ENCODE results near the gene MRPS7.

Gene MRPS7

DNA sequence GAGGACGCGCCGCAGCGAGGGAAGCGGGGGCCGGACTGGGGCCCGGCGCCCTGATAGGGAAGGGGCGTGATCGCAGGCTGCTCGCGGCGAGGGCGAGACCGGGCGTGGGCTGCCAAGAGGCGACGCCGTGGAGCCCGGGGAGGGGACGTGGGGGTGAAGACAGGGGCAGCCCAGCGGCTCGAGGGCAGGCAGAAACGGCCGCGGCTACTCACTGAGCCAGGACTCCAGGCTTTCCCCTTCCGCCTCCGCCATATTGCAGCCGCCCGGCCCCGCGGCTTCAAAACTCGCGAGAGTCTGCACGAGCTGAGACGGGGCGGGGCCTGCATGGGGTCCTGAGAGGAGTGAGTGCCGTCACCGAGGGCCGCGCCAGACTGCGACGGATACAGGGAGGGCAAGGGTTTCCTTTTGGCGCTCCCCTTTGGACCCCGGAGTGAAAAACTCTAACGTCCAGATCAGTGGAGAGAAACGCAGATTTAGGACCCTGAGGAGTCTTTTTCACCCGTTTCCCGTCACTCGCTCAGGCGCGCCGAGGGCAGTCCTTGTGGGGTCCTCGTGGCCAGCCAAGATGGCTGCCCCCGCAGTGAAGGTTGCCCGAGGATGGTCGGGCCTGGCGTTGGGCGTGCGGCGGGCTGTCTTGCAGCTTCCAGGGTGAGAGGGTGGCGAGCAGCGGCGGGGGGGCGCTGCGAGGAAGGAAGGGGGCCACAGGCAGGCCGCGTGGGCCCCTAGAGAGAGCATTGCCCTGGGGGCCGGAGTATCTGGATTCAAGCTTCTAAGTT lies at the start of gene MRPS7, which contains the start of gene GGA3:
TSS of gene MRPS7 (plus strand) at position 544 of the 776 bp plus-strand sequence. CDS start at position 566, 22 bp downstream.
TSS of gene GGA3 (minus strand) at position 271 of the 776 bp plus-strand sequence. CDS start at position 252, 19 bp downstream.
- peak; percentile 97 for DNase-seq

DNA sequence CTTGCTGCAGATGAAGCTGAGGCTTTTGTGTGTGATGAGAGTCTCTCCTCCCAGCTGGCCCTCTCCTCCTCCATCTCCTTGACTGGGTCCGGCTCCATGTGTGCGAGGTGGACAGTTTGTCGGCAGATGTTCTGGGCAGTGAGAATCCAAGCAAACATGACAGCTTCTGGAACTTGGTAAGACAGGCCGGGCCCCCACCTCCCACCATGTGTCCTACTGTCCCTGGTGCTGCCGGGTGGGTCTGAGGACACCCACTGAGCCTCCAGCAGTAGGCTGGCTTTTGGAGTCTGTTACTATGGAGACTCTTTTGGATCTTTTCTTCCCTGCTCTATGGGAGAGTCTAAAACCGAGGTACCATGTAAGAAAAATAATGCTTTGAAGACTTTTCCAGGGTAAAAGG lies 43.5 kb upstream of the MRPS7 start:
- no peak for DNase-seq

DNA sequence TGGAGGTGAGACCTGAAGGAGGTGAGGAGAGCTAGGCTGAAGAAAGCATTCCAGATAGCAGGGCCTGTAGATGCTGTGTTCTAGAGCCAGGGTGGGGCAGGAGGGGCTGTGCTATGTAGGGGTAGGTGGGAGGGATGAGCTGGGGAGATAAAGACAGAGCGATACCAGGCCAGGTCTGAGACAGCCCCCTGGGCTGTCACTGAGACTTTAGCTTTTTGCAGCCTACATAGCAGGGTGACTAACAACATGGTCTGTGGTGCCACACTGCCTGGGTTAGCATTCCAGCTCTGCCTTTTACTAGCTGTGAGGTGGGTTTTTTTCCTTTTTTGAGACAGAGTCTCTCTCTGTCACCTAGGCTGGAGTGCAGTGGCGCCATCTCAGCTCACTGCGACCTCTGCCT lies 41.9 kb upstream of the MRPS7 start:
- DNase-seq, result no peak

DNA sequence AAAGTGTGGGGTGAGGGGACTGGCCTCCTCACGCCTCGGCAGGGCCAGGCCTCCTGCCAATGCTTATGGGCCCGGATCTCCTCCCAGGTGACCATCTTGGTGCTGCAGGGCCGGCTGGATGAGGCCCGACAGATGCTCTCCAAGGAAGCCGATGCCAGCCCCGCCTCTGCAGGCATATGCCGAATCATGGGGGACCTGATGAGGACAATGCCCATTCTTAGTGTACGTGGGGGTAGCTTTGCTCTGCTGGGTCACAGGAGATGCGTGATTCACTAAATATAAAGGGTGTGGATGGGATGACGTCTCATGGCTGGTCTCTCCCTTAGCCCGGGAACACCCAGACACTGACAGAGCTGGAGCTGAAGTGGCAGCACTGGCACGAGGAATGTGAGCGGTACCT lies 36.7 kb upstream of the MRPS7 start:
- no peak for DNase-seq

DNA sequence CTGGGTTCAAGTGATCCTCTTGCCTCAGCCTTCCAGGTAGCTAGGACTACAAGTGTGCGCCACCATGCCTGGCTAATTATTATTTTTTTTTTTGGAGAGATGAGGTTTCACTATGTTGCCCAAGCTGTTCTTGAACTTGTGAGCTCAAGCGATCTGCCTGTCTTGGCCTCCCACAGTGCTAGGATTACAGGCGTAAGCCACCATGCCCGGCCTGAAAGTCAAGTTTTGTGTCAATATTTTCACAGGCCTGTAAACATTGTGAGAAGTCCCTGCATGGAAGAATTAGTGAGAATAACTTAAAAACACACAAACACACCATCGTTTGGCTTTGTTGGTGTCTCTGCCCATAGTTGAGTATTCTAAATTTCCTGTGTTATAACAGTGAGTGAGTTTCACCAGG lies 34.0 kb upstream of the MRPS7 start:
- no peak for DNase-seq

DNA sequence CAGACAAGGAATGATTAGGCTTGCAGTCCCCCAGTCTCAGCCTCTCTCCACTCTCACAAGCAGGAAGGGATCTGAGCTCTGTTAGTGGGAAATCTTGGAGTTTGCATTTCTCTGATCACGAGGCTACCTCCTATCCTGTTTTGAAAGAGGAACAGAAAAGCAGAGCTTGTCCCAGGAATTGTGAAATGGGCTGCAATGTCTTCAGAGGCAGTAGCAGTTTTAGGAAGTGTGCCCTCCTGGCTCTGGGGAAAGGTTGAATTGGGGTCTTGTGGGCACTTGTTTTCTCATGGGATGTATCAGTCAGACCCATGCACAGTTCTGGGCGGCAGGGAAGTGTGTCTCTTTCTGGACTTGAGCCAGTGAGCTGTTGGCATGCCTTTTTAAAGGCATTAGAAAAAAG lies 33.4 kb upstream of the MRPS7 start:
- DNase-seq, result no peak

DNA sequence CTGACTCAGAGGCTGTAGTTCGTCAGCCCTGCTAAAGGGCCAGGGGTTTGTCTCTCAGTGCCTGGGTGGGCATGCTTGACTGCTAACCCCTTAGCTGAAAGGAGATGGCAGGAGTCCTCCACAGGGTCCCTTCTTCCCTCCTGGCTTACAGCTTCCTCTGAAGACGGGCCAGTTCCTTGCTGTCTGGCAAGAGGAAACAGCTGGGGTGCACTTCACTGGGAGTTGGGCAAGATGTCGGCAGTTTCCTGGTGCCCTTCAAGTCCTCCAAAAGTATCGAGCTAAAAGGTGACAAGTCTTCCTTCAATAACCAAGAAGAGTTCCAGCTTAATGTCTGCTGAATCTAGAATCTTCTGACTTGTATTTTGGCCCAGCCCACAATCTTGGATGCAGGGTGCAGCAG lies 32.8 kb upstream of the MRPS7 start:
- no peak for DNase-seq

DNA sequence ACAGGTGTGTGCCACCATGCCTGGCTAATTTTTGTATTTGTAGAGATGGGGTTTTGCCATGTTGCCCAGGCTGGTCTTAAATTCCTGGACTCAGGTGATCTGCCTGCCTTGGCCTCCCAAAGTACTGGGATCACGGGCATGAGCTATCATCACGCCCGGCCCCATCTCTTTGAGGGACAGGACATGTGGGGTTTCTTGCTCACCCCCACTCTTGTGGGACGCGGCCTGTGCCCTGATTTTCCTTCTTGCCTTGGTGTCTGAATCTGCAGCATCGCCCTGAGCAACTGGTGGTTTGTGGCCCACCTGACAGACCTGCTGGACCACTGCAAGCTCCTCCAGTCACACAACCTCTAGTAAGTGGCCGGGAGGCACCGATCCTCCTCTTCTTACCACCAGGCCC lies 30.6 kb upstream of the MRPS7 start:
- DNase-seq, result no peak

DNA sequence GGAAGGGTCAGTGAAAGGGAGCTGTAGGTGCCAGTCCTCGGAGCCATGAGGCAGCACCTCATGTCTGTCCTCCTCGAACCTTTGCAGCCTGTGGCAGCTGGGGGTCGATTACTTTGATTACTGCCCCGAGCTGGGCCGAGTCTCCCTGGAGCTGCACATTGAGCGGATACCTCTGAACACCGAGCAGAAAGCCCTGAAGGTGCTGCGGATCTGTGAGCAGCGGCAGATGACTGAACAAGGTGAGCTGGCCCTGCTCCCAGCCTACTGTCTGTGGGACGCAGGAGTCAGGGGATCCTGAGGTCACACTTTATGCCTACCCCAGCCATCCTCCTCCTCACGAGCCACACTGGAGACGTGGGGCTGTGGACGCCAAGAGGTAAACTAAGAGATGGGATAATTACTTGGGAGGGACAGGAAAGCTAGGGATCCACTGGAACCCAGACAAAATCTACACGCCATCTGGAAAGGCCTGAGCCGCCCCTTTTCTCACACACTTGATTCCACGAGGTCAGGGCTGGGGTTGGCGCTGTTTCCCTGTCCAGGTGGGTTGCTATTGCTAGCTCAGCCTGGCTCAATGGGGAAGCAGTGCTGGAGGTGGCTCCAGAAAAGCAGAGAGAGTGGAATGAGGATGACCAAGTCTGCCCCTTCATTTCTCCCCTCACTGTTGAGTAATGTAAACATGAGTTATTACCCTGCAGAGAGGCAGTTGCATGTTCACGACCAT lies 29.8 kb upstream of the MRPS7 start:
- DNase-seq, result no peak

DNA sequence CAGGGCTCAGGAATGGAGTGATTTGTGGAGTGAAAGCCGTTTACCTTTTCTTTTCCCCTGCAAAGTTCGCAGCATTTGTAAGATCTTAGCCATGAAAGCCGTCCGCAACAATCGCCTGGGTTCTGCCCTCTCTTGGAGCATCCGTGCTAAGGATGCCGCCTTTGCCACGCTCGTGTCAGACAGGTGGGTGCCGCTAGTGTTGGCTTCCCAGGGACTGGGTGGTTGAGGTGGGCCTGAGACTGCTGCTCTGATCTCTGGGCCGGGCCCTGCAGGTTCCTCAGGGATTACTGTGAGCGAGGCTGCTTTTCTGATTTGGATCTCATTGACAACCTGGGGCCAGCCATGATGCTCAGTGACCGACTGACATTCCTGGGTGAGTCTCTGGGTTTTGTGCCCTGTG lies 28.9 kb upstream of the MRPS7 start:
- no peak for DNase-seq

DNA sequence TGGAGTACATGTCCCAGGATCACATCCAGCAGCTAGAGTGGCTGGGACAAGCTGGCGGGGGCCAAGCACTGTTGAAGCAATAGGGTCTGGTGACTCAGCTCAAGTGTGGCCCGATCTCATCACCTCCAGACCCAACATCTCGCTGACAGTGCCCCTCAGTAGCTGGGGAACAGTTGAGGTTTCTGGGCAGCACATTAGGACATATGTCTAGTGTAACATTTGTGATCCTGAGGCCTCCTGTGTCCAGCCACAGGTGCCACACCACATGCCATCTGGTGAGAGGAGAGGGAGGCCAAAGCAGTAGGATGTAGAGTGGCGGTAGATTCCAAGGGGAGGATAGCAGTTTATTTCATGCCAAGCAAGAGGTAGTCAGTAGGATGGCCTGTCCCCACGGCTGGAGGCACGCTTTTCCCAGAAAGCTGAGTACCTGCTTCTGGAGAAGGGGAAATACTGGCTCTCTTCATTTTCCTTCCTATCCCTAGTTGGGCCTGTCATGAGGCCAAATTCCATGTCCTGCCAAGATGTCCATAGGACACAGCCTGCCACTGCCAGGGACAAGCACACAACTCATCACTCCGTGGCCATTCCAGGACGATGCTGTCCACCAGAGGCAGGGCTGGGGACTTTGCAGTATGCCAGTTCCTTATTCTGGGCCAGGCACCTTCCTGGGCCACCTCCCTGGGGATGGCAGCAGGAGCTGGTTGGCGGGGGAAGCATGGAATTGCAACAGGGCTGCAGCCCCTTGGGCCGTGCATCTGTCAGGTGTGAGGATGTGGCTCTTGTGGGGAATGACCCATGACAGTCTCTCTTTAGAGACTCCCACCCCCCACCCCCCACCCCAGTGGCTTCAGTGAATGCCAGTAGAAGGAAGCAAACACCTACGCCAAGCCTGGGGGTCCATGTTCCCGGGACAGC lies 24.3 kb upstream of the MRPS7 start:
- no peak for DNase-seq

DNA sequence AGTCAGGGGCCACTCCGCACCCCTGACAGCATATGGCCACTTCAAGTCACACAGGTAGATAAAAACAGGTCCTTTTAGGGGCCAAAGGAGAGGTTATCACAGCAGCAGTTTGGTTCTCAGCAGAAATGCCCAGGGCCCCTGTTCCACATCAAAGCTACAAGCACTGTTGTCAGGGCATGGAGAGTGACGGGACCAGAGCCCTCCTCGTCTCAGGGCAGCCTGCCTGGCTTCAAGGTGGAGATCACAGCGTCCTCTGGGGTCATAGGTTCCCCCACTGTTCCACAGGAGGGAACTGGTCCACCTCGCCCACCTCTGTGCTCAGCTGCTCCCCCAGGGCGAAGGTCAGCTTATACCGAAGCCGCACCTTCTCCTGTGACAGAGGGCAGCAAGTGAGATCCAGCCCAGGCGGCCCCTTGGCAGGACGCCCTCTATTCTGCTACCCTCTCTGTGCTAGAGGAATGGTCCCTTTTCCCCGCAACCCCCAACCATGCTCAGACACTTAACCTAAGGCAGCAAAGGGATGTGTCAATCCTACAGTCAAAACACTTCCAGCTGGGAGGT lies 23.6 kb upstream of the MRPS7 start:
- no peak for DNase-seq

DNA sequence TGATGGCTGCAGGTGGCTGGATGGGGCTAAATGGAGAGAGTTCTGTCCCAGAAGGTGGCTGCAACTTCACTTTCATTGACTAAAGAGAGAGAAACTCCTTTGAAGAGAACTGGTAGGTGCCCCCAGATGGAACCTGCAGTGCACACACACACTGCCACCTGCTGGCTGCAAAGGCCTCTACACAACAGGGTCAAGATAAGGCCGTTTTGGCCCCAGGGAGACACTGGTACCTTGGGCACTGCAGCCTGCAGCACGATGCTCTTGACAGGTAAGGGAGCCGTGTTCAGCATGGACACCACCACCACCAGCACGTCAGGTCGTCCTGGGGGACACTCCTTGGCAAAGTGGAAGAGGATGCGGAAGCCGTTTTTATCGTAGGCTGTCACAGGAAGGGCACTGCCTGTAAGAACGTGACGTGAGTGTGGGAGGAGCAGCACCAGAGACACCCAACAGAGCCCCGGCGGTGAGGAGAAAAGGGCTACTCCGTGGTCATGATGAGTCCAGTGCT lies 22.9 kb upstream of the MRPS7 start:
- peak; percentile 69 for DNase-seq

DNA sequence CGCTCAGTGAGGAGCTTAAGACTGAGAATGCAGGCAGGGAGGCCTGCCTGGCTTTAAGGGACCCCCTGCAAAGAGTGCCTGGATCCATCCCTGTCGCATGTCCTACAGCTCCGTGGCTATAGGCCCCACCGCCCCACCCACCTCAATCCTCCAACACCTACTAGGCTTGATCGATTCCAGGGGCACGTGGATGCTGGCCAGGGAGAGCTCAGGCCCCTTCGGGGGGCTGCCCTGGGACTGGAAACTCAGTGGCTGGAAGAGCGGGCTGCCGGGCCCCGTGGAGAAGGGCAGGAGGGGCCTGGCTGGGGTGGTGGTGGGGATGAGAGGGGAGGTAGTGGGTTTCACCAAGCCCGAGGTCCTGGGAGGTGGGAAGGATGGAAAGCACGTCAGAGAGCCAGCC lies 22.5 kb upstream of the MRPS7 start:
- no peak for DNase-seq

DNA sequence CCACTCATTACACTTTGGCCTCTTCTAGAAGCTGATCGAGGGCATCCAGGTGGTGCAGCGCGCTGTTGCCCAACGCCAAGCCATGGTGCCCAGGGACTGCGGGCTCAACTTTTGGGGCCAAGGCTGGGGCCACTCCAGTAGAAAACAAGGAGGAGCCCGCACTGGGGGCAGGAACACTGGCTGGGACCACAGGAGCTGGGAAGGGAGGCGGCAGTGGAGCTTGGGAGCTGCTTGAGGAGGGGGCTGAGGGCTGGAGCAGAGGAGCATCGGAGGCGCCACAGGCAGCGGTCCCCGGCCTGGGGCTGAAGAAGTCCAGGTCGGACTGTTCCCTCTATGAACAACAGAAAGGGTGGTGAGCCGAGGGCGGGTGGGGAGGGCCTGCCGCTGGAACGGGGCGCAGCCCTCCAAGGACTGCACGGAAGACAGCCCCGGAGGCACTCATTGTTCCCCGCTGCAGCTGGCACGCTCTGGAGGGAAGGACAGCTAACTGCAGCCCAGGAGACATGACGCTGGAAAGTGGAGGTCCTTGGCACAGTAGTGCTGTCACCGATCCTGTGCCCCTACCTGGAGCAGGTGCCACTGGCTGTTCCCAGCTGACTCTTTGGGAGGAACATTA lies 21.8 kb upstream of the MRPS7 start:
- no peak for DNase-seq

DNA sequence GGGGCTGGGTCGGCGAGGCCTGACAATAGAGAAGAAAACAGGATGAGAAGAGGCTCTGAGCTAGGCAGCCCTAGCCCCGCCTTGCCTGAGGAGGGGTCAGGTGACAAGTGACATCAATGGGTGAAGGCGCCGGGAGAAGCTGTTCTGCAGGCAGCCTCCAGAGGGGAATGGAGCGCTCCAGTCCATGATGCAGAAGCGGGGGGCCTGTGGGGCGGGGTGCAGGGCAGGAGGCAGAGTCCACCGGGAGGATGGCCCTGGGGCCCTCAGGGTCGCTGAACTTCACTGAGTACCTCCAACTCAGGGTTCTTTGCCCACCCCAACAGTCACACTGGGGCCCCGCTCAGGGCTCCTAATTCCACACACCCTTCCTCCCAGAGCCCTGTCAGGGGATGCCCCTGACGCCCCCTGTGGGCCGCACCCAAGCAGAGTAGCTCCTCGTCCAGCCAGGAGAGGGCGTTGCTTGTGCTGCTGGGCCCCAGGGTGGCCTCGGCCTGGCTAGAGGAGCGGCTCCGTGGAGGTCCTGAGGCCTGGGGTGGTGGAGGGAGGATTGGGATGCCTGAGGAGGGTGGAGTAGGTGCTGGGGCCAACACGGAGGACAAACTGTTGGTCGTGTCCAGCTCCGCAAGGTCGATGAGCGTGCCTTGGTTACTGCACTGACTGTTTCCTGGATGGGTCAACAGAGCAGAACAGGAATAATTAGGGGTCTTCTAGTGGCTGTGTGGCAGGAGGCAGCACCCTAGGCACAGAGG lies 21.1 kb upstream of the MRPS7 start:
- DNase-seq, result peak; percentile 36

DNA sequence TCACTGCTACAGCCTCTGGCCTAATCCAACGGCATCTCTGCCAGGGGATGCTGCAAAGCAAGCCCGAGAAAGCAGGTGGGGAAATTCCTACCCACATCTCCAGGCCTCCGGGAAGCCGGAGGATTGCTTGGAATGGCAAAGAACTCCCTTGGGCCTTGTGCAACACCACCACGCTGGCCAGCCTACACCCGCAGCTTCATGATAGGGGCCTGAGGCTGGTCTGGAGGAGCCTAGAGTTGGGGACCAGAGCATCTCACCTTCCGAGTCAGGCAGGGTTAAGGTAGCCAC lies 20.6 kb upstream of the MRPS7 start:
- DNase-seq, result no peak

DNA sequence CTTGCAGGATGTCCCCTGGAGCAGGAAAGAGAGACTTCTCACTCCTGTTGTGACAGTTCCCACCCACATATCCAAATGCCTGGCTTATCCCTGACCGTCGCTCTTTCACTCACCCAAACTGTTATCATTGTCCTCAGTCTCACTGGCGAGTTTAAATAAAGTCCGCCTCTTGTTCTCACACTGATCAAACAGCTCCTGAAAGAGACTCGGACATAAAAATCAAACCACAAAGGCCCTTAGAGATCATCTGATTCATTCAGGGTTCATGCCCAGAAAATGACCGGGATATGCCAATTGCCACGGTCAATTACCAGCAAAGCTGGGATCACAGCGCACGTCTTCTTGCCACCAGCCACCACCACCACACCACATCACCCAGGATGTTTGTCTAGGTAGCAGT lies 20.2 kb upstream of the MRPS7 start:
- no peak for DNase-seq

DNA sequence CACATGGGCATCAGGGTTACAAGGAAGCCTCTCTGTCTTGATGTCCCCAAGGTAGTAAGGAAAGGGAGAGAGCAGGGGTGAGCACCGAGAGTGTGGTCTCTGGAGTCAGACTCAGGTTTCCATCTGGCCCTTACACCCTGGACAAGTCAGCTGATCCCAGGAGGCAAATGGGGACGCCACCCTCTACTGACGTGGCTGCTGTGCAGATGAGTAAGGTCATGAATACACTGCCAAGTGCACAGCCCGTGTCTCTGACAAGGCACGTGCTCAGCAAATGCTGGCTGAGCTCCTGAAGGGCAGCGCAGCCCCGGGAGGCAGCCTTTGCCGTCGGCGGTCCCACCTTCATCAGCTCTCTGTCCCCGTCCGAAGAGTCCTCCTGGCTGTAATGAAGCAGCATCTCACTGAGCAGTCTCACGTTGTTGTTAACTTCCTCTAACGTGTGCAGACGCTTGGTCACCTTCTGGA lies 19.7 kb upstream of the MRPS7 start:
- DNase-seq, result no peak

DNA sequence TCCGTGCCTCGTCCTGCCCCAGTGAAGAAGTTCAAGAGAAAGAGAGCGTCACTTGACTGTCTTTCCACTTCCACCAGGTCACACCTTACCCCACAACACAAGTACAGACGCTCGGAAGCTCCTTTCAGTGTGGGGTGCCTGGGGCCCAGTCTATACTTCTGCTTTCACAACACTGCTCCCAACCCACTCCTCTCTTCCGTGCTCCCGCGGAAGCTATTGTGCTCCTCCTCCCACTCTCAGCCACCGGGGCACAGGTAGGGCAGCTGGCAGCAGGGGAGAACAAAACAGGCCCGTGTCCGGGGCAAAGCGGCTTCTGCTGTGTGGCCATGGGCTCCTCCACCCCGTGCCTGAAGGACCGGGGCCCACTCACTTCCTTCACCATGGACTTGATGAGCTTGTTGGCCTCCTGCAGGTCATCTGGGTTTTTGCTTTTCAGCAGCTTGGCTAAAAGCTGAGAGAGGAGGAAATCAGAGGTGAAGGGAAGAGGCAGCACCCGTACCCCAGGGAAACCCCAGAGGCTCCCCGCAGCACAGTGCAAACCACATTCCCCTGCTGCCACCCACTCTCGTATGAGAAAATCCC lies 19.1 kb upstream of the MRPS7 start:
- DNase-seq, result no peak

DNA sequence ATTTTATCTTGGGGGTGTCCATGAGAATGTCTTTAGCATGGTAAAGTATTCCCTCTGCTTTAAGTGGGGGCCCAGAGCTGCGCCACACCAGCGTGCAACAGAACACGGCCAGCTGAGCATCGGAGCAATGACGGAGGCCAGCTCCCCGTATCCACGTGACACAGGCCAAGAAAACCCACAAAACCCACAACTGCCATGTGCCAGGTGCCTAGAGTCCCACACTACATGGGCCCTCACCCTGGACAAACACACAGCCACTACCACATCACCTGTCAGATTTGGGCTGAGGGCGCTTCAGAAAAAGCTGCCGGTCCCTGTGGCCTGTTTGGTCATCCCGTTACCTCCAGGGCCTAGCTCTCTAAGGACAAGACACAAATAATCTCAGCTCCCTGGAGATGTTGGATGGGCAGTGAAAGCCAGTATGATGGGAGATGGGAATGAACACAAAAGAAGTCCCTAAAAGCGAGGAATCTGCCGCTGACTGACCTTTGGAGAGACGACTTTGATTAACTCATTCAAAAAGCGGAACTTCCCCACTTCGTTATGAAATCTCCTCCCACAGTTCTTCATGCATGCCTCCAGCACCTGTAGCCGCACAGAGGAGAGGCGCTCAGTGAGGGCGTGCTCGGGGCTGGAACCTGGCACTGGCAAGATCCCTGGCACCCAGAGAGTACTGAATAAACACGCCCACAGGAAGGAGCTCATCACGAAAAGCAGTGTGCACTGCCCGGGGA lies 17.4 kb upstream of the MRPS7 start:
- DNase-seq, result no peak

All from RPMI8226 (cell line).